OCI-M2 (cell line): Measurements from ENCODE around the gene TRMT112.

Experiments
- DNase-seq: peaks from one replicate; lab custom pipeline; 2025; ENCODE audit not compliant: unreplicated experiment; lab: John Stamatoyannopoulos, UW

Gene TRMT112

DNA sequence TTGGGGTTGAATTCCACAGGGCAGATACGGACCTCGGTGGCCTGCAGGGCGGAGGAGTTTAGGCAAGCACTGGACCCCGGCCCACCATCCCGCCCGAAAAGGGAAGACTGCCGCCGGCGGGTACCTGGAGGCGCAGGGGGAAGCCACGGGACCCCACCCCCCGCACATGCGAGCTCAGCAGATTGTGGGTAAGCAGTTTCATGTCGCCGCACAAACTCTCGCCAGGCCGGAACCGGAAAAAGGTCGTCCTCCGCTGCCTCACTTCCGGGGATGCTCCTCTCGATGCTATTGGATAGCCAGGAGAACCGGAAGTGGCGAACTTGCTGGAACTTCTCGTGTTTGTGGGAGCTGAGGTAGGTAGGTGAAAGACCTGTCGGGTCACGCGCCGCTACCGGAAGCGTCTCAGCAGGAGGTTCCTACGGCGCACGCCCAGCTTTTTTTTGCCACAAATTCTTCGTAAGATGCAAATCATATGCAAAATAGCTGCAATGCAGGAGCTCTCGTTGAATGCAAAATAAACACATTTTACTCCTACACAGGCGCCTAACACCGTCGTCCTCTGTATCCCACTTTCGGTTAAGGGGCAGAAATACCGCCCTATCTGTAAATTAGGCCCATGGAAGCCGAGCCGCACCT is at the start of gene TRMT112:
TRMT112 (minus strand) TSS at position 235 of the 636 bp plus-strand sequence; CDS start at position 202, 33 bp downstream.
- DNase-seq = peak; percentile 76

DNA sequence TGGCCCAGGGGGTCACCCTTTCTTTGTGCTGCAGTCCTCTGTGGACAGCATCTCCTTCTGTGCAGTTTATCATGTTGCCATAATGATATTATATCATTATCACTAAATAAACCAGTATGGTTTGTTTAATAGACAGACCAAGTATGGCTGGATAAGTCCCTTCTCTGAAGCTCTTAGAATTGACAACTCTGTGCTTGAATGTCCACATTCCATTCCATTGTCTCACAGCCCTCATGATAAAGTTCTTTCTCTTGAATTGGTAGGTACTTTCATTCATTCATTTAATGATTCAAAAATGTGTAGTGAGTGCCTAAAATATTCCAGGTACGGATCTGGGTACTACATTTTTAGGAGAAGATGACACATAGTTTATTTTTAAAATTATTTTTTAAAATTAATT is 49.4 kb upstream of the TRMT112 start:
- no peak for DNase-seq

DNA sequence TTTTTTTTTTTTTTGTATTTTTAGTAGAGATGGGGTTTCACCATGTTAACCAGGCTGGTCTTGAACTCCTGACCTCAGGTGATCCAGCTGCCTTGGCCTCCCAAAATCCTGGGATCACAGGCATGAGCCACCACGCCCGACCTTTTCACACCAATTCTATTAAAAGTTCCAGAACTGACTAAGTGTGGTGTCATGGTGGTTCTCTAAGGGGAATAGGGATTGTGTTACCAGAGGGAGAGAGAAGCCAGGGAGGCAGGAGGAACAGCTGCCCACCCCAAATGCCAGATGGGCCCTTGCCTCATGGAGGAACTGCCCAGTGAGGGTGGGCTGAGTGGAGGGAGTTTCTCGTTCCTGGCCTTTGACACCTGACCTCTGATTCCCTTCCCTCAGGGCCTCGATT is 47.6 kb upstream of the TRMT112 start:
- DNase-seq = no peak

DNA sequence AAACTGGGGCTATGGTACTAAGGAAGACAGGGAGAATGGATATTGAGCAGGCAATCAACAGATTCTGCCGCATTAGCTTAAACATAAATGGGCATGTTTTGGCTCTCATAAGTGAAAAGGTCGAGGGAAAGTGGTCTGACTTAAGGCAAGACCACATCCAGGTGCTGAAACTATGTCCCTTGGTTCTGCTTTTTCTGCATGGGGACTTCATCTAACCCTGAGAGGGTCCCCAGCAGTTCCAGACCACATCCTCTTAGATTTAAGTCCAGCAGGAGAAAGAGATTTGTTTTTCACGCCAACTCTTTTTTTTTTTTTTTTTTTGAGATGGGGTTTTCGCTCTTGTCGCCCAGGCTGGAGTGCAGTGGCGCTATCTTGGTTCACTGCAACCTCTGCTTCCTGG is 47.1 kb upstream of the TRMT112 start:
- DNase-seq = no peak

DNA sequence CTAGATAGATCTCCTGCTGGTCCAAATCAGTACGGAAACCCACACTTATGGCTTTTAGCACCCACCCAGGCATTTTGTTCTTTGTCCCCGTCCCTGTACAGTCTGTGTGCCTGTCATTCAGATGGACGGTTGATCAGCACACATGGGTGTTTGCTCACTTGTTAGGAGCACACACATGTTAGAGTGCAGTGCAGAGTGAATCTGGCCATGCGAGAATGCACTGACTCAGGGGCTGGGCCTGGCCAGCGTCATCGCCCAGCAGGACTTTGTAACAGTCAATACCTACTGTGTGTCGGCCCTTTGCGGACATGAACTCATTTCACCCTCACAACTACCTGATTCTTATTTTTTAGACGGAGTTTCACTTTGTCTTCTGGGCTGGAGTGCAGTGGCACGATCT is 45.0 kb upstream of the TRMT112 start:
- DNase-seq = no peak

DNA sequence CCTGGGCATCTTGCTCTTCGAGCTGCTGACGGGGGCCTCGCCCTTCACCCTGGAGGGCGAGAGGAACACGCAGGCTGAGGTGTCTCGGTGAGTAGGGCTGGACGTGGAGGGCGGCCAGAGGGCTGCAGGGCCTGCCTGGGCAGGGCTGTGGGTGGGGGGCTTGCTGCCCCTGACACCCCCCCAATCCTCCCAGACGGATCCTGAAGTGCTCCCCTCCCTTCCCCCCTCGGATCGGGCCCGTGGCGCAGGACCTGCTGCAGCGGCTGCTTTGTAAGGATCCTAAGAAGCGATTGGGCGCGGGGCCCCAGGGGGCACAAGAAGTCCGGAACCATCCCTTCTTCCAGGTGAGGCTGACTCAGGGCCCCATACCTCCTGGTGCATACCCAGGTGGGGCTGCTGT is 44.3 kb upstream of the TRMT112 start:
- no peak for DNase-seq

DNA sequence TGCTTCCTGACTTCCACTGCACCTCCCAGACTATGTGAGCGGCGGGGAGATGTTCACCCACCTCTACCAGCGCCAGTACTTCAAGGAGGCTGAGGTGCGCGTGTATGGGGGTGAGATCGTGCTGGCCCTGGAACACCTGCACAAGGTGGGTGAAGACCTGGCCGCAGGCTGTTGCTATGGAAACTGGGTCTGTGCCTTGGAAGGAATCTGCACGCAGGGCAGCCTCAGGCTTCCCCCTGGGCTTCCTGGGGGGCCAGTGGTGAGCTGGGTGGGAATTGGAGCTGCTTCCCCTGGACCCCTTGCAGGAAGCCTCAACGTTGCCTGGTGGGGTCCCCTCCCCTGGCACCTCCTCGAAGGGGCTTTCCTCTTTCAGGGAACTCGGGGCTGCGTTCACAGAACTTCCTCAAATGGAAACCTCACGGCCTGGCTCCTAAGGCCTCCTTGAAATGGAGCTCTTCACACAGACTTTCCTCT is 43.1 kb upstream of the TRMT112 start:
- no peak for DNase-seq

DNA sequence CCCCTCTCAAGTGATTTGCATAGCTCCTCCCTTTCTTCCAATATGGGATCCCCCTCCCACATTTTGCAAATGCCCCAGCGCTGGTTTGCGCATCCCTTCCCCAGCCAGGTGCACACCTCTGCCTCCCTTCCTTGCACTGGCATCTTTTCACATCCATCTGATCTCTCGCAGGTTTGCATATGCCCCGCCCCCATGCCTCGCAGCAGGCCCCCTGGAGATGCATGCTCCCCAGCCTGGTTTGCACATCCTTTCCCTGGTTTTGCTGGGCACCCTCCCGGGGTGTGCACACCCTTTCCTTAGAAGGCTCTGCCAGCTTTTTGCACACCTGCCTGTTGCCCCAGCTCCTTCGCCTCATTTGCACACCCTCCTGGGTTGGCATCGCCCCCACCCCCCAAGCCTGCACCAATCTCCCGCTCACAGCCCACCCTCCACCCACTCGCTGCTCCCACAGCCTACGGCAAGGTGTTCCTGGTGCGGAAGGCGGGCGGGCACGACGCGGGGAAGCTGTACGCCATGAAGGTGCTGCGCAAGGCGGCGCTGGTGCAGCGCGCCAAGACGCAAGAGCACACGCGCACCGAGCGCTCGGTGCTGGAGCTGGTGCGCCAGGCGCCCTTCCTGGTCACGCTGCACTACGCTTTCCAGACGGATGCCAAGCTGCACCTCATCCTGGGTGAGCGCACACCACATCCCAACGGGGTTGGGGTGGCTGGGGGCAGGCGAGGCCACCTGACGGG is 42.5 kb upstream of the TRMT112 start:
- DNase-seq = no peak

DNA sequence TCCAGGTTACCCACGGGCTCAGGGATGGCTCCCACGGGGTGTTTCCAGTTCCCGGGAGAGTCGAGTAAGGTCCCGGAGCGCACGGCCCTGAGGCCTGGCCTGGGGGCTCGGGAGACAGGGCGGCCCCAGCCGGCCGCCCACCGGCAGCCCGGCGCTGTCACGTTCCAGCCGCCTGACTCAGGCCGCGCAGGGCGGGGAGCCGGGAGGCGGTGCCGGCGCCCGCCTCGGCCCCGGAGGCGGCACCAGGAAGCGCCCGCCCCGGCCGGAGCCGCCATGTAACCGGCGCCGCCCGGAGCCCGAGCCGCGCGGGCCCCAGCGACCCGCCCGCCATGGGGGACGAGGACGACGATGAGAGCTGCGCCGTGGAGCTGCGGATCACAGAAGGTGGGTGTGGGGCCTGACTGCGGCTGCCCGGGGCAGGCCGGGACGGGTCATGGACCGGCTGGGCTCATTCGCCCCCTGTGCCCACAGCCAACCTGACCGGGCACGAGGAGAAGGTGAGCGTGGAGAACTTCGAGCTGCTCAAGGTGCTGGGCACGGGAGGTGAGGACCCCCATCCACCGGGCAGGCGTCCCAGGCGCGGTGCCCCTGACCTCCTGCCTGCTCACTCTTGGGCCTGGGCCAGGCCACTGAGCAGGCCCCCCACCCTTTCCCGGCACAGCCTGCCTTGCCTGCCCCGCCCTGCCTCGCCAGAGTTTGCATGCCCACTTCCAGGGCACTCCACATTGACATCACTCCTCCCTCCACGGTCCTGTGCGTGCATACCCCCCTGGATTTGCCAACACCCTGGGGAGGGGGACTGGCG is 41.8 kb upstream of the TRMT112 start, which contains the start of gene RPS6KA4:
RPS6KA4 (plus strand) TSS at position 256 of the 805 bp plus-strand sequence; CDS start at position 330, 74 bp downstream.
- no peak for DNase-seq

DNA sequence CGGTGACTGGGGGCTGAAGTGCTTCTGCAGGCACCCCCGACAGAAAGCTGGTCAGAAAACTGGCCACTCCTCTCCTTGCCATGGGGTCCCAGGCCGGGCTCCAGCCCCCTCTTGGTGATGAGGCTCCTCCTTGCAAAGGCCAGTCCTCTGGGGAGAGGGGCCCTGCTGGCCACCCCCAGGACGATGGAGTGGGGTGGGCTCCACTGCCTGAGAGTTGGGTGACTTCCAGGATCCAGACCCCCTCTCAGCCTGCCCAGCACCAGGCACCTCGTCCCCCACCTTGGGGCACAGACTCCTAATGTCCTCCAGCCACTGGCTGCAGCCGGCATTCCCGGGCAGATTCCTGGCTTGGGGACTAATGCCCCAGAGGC is 41.2 kb upstream of the TRMT112 start:
- DNase-seq = no peak

DNA sequence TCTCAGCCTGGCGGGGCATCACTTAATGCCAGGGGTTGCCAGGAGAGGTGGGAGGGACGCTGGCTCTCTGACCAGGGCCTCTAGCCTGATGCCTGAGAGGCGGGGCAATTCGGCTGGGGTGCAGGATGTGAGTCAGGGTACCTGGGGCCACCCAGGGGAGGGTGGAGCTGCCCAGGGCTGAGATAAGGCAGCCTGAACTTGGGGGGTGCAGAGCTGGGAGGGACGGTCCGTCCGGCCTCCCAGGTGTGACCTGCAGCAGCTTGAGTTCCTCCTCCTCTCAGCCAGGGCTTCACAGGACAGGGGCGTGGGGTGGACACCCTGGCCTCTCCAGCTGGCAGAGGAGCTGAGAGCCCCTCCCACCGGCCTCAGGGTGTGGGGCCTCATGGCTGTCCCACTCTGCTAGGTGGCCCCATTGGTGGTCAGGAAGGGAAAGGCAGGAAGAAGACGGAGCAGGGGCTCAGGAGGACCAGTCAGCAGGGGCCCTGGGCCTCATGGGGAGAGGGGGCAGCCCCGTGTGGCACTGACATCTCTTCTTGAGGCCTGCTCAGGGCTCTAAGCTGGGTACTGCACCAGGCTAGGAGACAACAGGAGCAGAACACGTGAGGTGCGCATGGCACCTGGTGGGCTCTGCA is 40.7 kb upstream of the TRMT112 start:
- no peak for DNase-seq

DNA sequence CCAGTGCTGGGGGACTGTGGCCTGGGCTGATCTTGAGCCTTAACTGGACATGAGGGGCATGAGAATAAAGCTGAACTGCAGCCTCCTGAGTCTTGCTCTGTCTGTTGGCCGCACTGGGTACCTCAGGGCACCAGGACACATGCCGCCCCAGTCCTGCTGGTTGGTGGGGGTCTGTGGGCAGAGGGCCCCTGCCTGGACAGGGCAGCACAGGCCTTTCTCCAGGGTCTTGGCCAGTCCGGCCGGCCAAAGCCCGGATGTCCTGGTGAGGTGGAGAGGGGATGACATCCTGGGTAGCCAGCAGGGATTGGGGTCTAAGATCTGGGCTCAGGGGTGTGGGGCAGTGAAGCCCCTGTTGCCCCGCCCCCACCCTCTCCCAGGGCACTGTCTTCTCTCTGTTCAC is 40.1 kb upstream of the TRMT112 start:
- no peak for DNase-seq

DNA sequence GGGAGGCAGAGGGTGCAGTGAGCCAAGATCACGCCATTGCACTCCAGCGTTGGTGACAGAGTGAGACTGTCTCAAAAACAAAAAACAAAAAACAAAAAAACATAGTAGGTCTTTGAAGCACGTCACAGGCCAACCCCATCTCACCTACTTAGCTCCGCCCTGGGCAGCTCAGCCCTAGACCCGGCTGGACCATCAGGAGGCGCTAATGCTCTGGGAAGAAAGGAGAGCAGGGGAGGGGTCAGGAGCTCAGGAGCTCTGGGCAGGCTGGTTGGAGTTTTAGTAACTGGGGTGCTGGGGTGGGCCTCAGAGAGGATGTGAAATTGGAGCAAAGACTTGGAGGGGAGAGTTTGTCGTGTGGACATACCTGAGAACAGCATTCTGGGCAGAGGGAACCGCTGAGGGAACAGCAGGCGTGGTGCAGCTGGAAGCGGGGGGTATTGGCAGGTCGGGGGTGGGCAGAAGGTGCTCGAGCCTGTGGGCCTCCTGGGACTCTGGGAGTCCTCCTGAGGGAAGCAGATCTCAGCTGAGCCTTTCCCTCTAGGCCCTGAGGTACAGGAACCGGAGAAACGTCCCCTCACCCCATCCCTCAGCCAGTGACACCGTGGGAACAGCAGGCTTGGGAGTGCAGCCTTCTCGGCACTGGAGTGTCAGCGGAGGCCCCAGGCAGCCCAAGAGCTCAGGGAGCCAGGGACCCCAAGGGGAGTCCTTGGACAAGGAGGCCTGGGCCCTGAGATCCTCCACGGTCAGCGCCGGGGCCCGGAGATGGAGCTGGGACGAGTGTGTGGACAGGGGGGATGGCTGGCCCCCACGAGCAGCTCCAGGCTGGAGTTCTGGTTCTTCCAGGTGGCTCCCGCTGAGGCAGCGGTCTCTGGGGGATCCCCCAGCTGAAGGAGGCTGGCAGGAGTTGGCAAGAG is 39.4 kb upstream of the TRMT112 start:
- no peak for DNase-seq

DNA sequence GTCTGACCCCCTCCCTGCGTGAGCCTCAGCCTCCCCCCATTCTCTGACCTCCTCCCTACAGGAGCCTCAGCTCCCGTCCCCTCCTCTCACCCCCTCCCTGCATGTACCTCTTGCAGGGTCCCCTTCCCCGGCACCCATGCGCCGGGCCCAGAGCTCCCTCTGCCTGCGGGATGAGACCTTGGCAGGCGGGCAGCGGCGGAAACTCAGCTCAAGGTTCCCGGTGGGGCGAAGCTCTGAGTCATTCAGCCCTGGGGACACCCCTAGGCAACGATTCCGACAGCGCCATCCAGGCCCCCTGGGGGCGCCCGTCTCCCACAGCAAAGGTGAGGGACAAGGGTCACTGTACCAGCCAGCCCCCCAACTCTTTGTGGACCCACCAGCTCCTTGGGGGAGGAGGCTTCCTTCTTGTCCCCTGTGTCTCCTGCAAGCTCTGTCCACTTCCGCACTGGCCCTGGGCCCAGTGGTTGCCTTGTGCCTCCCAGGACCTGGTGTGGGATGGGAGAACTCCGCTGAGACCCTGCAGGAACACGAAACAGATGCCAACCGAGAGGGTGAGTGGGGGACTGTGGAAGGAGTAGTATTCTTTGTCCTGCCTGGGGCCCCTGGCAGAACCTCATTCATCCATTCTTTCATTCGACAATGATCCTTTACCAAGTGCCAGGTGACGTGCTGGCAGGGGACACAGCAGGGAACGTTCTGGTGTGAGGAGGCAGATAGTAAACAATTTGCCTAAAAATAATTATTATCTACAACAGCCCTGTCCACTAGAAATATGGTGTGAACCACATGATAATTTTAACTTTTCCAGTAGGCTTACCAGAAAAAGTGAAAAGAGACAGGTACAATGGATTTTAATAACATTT is 38.0 kb upstream of the TRMT112 start:
- DNase-seq = no peak

DNA sequence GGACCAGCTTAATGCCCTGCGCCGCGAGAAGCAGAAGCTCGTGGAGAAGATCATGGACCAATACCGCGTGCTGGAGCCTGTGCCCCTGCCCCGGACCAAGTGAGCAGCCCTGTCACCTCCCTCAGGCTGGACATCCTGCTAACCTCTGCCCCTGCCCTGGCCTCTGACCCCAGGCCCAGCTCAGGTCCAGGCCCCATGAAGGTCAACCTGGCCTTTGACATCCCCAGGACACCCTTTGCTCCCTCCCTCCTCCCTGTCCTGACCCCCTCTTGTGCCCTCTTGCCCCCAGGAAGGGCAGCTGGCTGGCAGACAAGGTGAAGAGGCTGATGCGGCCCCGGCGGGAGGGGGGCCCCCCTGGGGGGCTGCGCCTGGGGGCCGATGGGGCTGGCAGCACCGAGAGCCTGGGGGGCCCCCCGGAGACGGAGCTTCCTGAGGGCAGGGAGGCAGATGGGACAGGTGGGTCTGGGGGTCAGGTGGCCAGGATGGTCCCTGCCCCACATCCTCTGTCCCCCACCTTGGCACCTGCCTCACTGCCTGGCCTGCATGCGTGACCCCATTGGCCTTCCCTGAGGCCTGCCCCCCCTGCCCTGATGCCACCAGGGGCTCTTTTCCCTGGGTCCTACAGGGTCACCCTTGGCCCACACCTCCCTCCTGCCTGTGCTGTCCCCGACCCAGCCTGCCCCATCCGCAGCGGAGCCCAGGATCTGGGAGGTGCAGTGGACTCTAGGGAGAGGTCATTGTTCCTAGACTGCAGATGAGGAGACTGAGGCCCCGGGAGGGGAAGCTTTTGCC is 36.6 kb upstream of the TRMT112 start:
- DNase-seq = no peak

DNA sequence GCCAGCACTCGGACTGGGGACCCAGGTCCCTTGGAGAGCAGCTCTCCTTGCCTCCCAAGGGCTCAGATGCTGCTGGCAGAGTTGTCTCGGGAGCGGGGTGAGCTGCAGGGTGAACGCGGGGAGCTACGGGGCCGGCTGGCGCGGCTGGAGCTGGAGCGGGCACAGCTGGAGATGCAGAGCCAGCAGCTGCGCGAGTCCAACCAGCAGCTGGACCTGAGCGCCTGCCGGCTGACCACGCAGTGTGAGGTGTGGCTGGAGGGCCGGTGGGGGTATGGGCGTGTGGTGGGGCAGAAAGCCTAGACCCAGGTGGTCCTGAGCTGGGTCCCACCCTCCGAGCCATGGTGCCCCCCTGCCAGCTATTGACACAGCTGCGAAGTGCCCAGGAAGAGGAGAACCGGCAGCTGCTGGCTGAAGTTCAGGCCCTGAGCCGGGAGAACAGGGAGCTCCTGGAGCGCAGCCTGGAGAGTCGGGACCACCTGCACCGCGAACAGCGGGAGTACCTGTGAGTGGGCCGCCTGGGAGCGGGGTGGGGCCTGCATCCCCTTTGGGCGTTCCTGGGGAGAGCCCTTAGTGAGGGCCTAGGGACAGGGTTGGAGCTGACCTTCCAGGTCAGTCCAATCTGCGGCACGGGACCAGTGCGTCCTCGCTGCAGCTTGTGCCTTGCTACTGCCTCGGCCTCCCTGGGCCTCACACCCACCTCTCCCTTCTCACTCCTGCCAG is 35.8 kb upstream of the TRMT112 start:
- DNase-seq = no peak

DNA sequence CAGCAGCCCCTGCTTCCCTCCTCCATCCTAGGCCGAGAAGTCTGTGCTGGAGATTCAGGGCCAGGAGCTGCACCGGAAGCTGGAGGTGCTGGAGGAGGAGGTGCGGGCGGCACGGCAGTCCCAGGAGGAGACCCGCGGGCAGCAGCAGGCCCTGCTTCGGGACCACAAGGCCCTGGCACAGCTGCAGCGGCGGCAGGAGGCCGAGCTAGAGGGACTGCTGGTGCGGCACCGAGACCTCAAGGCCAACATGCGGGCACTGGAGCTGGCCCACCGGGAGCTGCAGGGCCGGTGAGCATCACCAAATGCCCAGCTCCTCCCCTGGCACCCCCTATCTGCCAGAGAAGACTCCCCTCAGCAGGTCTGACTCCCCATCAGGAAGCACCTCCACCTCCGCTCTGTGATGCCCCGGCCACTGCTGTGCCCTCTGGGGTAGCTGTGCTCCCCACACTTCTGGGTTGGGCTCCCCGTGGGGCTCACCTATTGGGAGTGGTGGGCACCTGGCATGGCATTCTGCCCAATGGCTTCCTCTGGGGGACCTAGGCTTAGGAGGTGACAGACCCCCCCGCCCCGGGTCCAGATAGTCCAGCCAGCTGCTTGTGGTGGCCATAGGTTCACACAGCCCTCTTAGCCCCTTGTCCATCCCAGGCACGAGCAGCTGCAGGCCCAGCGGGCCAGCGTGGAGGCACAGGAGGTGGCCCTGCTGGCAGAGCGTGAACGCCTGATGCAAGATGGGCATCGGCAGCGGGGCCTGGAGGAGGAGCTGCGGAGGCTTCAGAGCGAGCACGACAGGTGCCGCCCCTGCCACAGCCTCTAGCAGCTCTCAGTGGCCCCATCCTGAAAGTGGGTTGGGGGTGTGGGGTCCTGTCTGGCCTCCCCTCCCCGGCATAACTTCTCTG is 35.0 kb upstream of the TRMT112 start:
- no peak for DNase-seq
